H9 (cell line): Measurements from ENCODE around the gene OTOF. TPM values are rescaled to one million over a fixed set of nuclear protein-coding genes. Genes with fewer than 3 reads are reported as not detected.

ENCODE experiments used
- DNase-seq: peaks from one replicate; pipeline ENCODE4 v3.0.0-alpha.2; 2017
- H2AFZ ChIP-seq: one replicate; pipeline ENCODE4 v1.6.1; 2013; ENCODE audit warnings: mild to moderate bottlenecking, low read length, control low read depth, moderate library complexity
- H2AK5ac ChIP-seq: 2 replicates; pipeline ENCODE4 v1.6.1; 2013; ENCODE audit warnings: low read length, control low read depth, mixed read lengths; ENCODE audit not compliant: insufficient read length
- H2BK120ac ChIP-seq: one replicate; pipeline ENCODE4 v1.6.1; 2013; ENCODE audit warnings: low read depth, mild to moderate bottlenecking, low read length, control low read depth, inconsistent platforms; ENCODE audit not compliant: poor library complexity, severe bottlenecking
- H2BK12ac ChIP-seq: 2 replicates; pipeline ENCODE4 v1.6.1; 2013; ENCODE audit warnings: low read length, control low read depth, mixed read lengths, low read depth; ENCODE audit not compliant: insufficient read length
- H2BK15ac ChIP-seq: 2 replicates; pipeline ENCODE4 v1.6.1; 2013; ENCODE audit warnings: low read depth, low read length, control low read depth
- H2BK20ac ChIP-seq: one replicate; pipeline ENCODE4 v1.6.1; 2013; ENCODE audit warnings: low read depth, mild to moderate bottlenecking, low read length, control low read depth, inconsistent platforms; ENCODE audit not compliant: poor library complexity, severe bottlenecking
- H2BK5ac ChIP-seq: 2 replicates; pipeline ENCODE4 v1.6.1; 2013; ENCODE audit warnings: low read length, control low read depth, mixed read lengths; ENCODE audit not compliant: insufficient read length
- H3K14ac ChIP-seq: 2 replicates; pipeline ENCODE4 v1.6.1; 2013; ENCODE audit warnings: low read length, control low read depth; ENCODE audit not compliant: insufficient read depth
- H3K18ac ChIP-seq: 2 replicates; pipeline ENCODE4 v1.6.1; 2013; ENCODE audit warnings: low read depth, mild to moderate bottlenecking, mixed read lengths, low read length, control low read depth; ENCODE audit not compliant: insufficient read length
- H3K23ac ChIP-seq: 2 replicates; pipeline ENCODE4 v1.6.1; 2013; ENCODE audit warnings: low read length, control low read depth, mixed read lengths, low read depth; ENCODE audit not compliant: insufficient read length
- H3K23me2 ChIP-seq: 2 replicates; pipeline ENCODE4 v1.6.1; 2013; ENCODE audit warnings: low read depth, mild to moderate bottlenecking, mixed read lengths, low read length, control low read depth; ENCODE audit not compliant: insufficient read length, poor library complexity, severe bottlenecking
- H3K27ac ChIP-seq: 2 replicates; pipeline ENCODE4 v1.5.1; 2013; ENCODE audit warnings: low read length, control low read depth, mixed read lengths, low read depth; ENCODE audit not compliant: insufficient read length
- H3K27me3 ChIP-seq: 2 replicates; pipeline ENCODE4 v1.6.1; 2013; ENCODE audit warnings: low read length, control low read depth, inconsistent platforms; ENCODE audit not compliant: insufficient read depth
- H3K4ac ChIP-seq: 2 replicates; pipeline ENCODE4 v1.6.1; 2013; ENCODE audit warnings: low read depth, mild to moderate bottlenecking, control low read depth, inconsistent platforms, low read length, moderate library complexity
- H3K4me1 ChIP-seq: 2 replicates; pipeline ENCODE4 v1.6.1; 2013; ENCODE audit warnings: low read length, control low read depth, inconsistent platforms; ENCODE audit not compliant: insufficient read depth
- H3K4me2 ChIP-seq: 2 replicates; pipeline ENCODE4 v1.6.1; 2013; ENCODE audit warnings: low read length, control low read depth, mixed read lengths; ENCODE audit not compliant: insufficient read length, insufficient read depth
- H3K56ac ChIP-seq: 2 replicates; pipeline ENCODE4 v1.6.1; 2013; ENCODE audit warnings: low read depth, mild to moderate bottlenecking, mixed read lengths, low read length, control low read depth; ENCODE audit not compliant: insufficient read length
- H3K79me1 ChIP-seq: 2 replicates; pipeline ENCODE4 v1.6.1; 2013; ENCODE audit warnings: low read depth, mild to moderate bottlenecking, moderate library complexity, low read length, control low read depth, inconsistent platforms; ENCODE audit not compliant: insufficient read depth, poor library complexity, severe bottlenecking
- H3K79me2 ChIP-seq: 2 replicates; pipeline ENCODE4 v1.6.1; 2013; ENCODE audit warnings: low read length, control low read depth, inconsistent platforms; ENCODE audit not compliant: insufficient read depth
- H3K9ac ChIP-seq: 2 replicates; pipeline ENCODE4 v1.6.1; 2013; ENCODE audit warnings: low read length, control low read depth, mixed read lengths; ENCODE audit not compliant: insufficient read length; ENCODE audit errors: extremely low read depth
- H3K9me3 ChIP-seq: one replicate; pipeline ENCODE4 v1.6.1; 2013; ENCODE audit warnings: low read depth, low read length, inconsistent platforms; ENCODE audit not compliant: control insufficient read depth
- H3T11ph ChIP-seq: one replicate; pipeline ENCODE4 v1.6.1; 2013; ENCODE audit warnings: mild to moderate bottlenecking, low read length, control low read depth, inconsistent platforms
- H4K20me1 ChIP-seq: one replicate; pipeline ENCODE4 v1.6.1; 2013; ENCODE audit not compliant: control insufficient read depth, insufficient read length, insufficient read depth
- H4K5ac ChIP-seq: 2 replicates; pipeline ENCODE4 v1.6.1; 2013; ENCODE audit warnings: low read depth, mild to moderate bottlenecking, mixed read lengths, low read length, control low read depth; ENCODE audit not compliant: insufficient read length
- H4K8ac ChIP-seq: replicated peaks from 2 replicates; pipeline ENCODE4 v1.6.1; 2013; ENCODE audit warnings: low read length, control low read depth, mixed read lengths, low read depth; ENCODE audit not compliant: insufficient read length
- H4K91ac ChIP-seq: 2 replicates; pipeline ENCODE4 v1.6.1; 2013; ENCODE audit warnings: low read depth, mild to moderate bottlenecking, moderate library complexity, mixed read lengths, low read length, control low read depth; ENCODE audit not compliant: insufficient read length
- H3K27ac Mint-ChIP-seq, 3 experiments: 2 replicates in 2 of 3; 3 replicates in 1 of 3; pipeline ENCODE4 v1.8.0; 2020 to 2021; ENCODE audit warnings: mixed read lengths in 3 of 3, mild to moderate bottlenecking in 1 of 3, moderate library complexity in 1 of 3
- H3K27me3 Mint-ChIP-seq: 2 replicates; pipeline ENCODE4 v1.8.0; 2021; ENCODE audit warnings: low read depth, mild to moderate bottlenecking, moderate library complexity, mixed read lengths
- H3K36me3 Mint-ChIP-seq, 3 experiments: 2 replicates in 2 of 3; 3 replicates in 1 of 3; pipeline ENCODE4 v1.8.0; 2020 to 2021; ENCODE audit warnings: low read depth in 3 of 3, mixed read lengths in 3 of 3; ENCODE audit not compliant: insufficient read depth in 1 of 3
- H3K4me1 Mint-ChIP-seq, 2 experiments: 2 replicates each; pipeline ENCODE4 v1.8.0; 2020; ENCODE audit warnings: mixed read lengths in 2 of 2
- H3K4me3 Mint-ChIP-seq, 2 experiments: 2 replicates in 1 of 2; 3 replicates in 1 of 2; pipeline ENCODE4 v1.8.0; 2020 to 2021; ENCODE audit warnings: mild to moderate bottlenecking in 2 of 2, mixed read lengths in 2 of 2, moderate library complexity in 1 of 2
- H3K9me3 Mint-ChIP-seq, 2 experiments: 2 replicates in 1 of 2; 3 replicates in 1 of 2; pipeline ENCODE4 v1.8.0; 2020; ENCODE audit warnings: mild to moderate bottlenecking in 2 of 2, mixed read lengths in 2 of 2, moderate library complexity in 1 of 2
- WGBS: extraction: QIAGEN DNeasy Blood & Tissue Kit; methylation state at CpG from one replicate; pipeline ENCODE4 v1.1.7; 2013; ENCODE audit warnings: missing lambda C conversion rate, low lambda C conversion rate, mixed read lengths; ENCODE audit not compliant: insufficient read length; ENCODE audit errors: extremely low coverage; 5-methylcytosine and 5-hydroxymethylcytosine counted together
- total RNA-seq: library from RNA; stranded (reverse); gene quantifications from 2 replicates; pipeline ENCODE4 v1.2.1, GENCODE V29; 2021
- TF ChIP-seq, protein P1 (sequence below): fragments of 200-600 bp; sonication (generic); conservative IDR thresholded peaks from 3 replicates; pipeline ENCODE4 v1.8.0; 2021; ENCODE audit warnings: antibody characterized with exemption, mild to moderate bottlenecking

The OTOF gene
- total RNA-seq, 1 experiment from 2014 or later: 0.35 TPM

DNA sequence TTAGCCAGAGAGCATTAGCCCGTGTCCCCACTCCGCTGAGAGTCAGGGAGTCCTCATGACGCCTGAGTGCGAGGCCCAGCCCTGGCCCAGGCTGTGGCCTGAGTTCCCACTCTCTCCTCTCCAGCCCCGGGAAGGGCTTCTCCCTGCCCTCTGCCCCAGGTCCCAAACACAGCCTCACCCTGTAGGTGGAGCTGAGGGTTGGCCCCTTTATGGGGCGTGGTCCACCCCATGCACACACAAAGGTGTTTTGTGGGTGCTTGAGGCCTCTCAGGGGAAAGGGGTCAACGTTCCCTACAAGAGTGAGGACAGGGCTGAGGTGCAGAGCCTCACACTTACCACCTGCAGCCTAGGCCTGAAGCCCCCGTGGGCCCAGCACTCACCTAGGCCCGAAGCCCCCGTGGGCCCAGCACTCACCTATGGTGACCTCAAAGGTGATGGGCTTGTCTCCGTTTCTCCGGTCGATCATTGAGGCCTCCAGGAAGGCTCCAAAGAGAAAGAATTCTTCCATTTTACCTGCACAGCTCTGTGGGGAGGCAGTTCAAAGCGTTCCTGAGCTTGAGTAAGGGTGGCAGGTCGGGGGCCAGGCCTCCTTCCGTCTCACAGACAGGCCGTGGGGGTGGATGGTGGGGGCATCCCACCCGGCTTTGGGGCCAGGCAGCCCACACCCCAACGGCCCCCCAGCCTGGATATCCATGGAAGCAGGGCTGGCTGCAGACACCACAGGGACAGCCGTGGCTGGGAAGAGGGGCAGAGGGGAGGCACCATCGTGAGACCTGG lies 2.1 kb upstream of the OTOF start:
- no peak overlapping the region for H2BK120ac ChIP-seq
- no peak overlapping the region for H4K8ac ChIP-seq
- TF ChIP-seq, protein P1, sequence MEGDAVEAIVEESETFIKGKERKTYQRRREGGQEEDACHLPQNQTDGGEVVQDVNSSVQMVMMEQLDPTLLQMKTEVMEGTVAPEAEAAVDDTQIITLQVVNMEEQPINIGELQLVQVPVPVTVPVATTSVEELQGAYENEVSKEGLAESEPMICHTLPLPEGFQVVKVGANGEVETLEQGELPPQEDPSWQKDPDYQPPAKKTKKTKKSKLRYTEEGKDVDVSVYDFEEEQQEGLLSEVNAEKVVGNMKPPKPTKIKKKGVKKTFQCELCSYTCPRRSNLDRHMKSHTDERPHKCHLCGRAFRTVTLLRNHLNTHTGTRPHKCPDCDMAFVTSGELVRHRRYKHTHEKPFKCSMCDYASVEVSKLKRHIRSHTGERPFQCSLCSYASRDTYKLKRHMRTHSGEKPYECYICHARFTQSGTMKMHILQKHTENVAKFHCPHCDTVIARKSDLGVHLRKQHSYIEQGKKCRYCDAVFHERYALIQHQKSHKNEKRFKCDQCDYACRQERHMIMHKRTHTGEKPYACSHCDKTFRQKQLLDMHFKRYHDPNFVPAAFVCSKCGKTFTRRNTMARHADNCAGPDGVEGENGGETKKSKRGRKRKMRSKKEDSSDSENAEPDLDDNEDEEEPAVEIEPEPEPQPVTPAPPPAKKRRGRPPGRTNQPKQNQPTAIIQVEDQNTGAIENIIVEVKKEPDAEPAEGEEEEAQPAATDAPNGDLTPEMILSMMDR: no peak
- H3K27ac ChIP-seq: no peak overlapping the region
- no peaks in the 10 kb centered on the region; the same call in 1 of the 2 replicates for H3K4me1 ChIP-seq
- no peak overlapping the region for H4K91ac ChIP-seq
- peaks cover 8 to 15% of the 10 kb centered on the region in 2 experiments for H3K4me1 Mint-ChIP-seq
- H3K4me3 Mint-ChIP-seq: no peak overlapping the region
- H3K79me2 ChIP-seq: no peaks in the 10 kb centered on the region
- H3K9me3 ChIP-seq: no peaks in the 10 kb centered on the region
- H3K36me3 Mint-ChIP-seq: peaks cover 0 to 2% (median 0%) of the 10 kb centered on the region in 3 experiments; a peak in 2 of 7 replicates
- H3T11ph ChIP-seq: no peak overlapping the region
- no peak overlapping the region for H3K4ac ChIP-seq
- peaks cover 6% of the 10 kb centered on the region for H3K27me3 Mint-ChIP-seq
- H3K56ac ChIP-seq: no peak overlapping the region
- no peak overlapping the region for H2BK12ac ChIP-seq
- H3K23ac ChIP-seq: no peak overlapping the region
- H2BK5ac ChIP-seq: no peak overlapping the region
- no peak overlapping the region for H3K18ac ChIP-seq
- H3K14ac ChIP-seq: no peak overlapping the region; the same call in none of the 2 replicates
- H2AFZ ChIP-seq: no peak overlapping the region
- no peaks in the 10 kb centered on the region; a peak in 2 of 5 replicates for H3K9me3 Mint-ChIP-seq
- no CpG with 5 or more reads among the region's 21 CpGs for WGBS
- peaks cover 3% of the 10 kb centered on the region for H4K20me1 ChIP-seq
- no peak overlapping the region for H3K4me2 ChIP-seq
- H4K5ac ChIP-seq: no peak overlapping the region
- H3K9ac ChIP-seq: no peak overlapping the region
- H3K79me1 ChIP-seq: no peaks in the 10 kb centered on the region
- H3K27ac Mint-ChIP-seq: peak overlapping the region in 1 of 3 experiments; percentile 65; a peak in 1 of 7 replicates
- no peak for DNase-seq
- H2AK5ac ChIP-seq: no peak overlapping the region
- no peak overlapping the region for H2BK20ac ChIP-seq
- no peak overlapping the region for H2BK15ac ChIP-seq
- no peaks in the 10 kb centered on the region for H3K23me2 ChIP-seq
- H3K27me3 ChIP-seq: no peaks in the 10 kb centered on the region
